ENCODE measurements around the gene GPR35. TPM values are rescaled to one million over a fixed set of nuclear protein-coding genes. Genes with fewer than 3 reads are reported as not detected.

GPR35 gene
- total and polyA plus RNA-seq, 7 experiments from 2014 or later, result 0.20 to 19.0 (median 8.4) TPM

DNA sequence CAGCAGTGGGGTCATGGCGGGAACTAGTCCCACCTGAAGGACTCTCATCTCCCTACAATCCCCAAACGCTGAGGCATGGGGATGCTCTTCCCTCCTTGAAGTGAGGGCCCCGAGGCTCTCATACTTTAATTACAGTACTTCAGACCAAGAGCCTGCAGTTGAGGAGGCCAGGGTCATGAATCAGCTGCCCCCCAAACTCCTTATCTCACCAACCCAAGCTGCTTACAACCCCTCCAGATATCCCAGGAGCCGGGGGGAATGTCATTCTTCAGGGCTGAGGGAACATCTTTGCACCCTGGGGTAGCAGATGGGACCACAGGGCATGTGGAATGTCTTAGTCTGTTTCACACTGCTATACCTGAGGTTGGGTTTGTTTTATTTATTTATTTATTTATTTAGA, 41.5 kb upstream of the GPR35 start:
- intact Hi-C loops (cut with micrococcal nuclease), result no loop called here
- H3K27ac Mint-ChIP-seq, result peak overlapping the region in 1 of 9 donors; percentile 32
- Histone ChIP-seq H3K27me3 (ENCODE audit: control insufficient read depth in 2 of 2, insufficient read depth in 2 of 2, low read length in 2 of 2) (no peaks in the 10 kb centered on the region), H3K9me3 (ENCODE audit: control insufficient read depth in 2 of 3, low read length in 3 of 3) (no peaks in the 10 kb centered on the region), H3K36me3 (ENCODE audit: control insufficient read depth in 2 of 3, insufficient read depth in 3 of 3, low read length in 3 of 3) (peaks cover 0 to 5% (median 0%) of the 10 kb centered on the region in 3 experiments), H3K4me1 (ENCODE audit: control insufficient read depth in 2 of 2, insufficient read depth in 2 of 2, low read length in 2 of 2) (peaks cover 42 to 47% of the 10 kb centered on the region in 2 donors), H3K4me3 (ENCODE audit: low read length) (no peak overlapping the region), H3K27ac (ENCODE audit: low read depth, low read length) (no peak overlapping the region)
- peaks cover 46 to 87% (median 73%) of the 10 kb centered on the region in 7 donors for H3K4me1 Mint-ChIP-seq
- DNase-seq, result no peak
- no peaks in the 10 kb centered on the region for H3K27me3 Mint-ChIP-seq
- ChIA-PET CTCF (interaction anchor here (7.8 kb wide), 1 partner anchor 19 kb away, joined by 61 read pairs; no protein-coding TSS in a partner anchor), POLR2A (interaction anchor here (1.5 to 11.2 kb wide), 2 partner anchors 12 to 21 kb away, joined by 3 to 264 read pairs; partner anchors contain the start of genes ANKMY1 and DUSP28)
- ATAC-seq, result no peak
- H3K9me3 Mint-ChIP-seq, result peaks cover 0 to 7% (median 0%) of the 10 kb centered on the region in 11 donors
- H3K4me3 Mint-ChIP-seq, result peak overlapping the region in 1 of 10 donors; percentile 29
- H3K36me3 Mint-ChIP-seq, result peaks cover 0 to 20% (median 16%) of the 10 kb centered on the region in 5 donors

DNA sequence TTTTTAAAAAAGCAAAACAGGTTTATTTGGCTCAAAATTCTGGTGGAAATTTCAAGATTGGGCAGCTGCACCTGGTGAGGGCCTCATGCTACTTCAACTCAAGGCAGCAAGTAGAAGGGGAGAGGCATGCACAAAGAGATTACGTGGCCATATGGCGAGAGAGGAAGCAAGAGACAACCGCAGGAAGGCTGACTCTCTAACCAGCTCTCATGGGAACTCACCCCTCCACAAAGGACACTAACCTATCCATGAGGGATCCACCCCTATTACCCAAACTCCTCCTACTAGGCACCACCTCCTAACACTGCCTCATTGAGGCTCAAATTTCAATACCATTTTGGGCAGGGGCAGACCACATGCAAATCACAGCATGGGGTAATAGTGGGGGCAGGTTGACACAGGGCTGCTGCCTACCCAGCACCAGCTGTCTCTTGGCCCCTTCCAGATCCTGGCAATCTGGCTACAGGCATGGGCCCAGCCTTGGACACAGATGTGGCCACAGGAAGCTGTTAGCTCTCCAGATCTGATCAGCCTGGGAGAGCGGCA, 40.7 kb upstream of the GPR35 start:
- H3K36me3 ChIP-seq (ENCODE audit: control insufficient read depth in 2 of 3, insufficient read depth in 3 of 3, low read length in 3 of 3), result peaks cover 0 to 6% (median 0%) of the 10 kb centered on the region in 3 experiments
- Mint-ChIP-seq H3K4me1 (peaks cover 44 to 83% (median 71%) of the 10 kb centered on the region in 7 donors), H3K36me3 (peaks cover 0 to 21% (median 16%) of the 10 kb centered on the region in 5 donors), H3K4me3 (peak overlapping the region; percentile 62 to 96 (median 81)), H3K27ac (peak overlapping the region in 4 of 9 donors; percentile 61 to 76 (median 64)), H3K9me3 (peaks cover 0 to 7% (median 0%) of the 10 kb centered on the region in 11 donors), H3K27me3 (no peaks in the 10 kb centered on the region)
- H3K27ac ChIP-seq (ENCODE audit: low read depth, low read length), result peak overlapping the region; percentile 24
- DNase-seq, result no peak
- ChIA-PET POLR2A (interaction anchor here (3.4 to 11.2 kb wide), 2 partner anchors 15 to 22 kb away, joined by 51 to 264 read pairs; partner anchors contain the start of genes ANKMY1, DUSP28 and RNPEPL1), CTCF (interaction anchor here (7.8 kb wide), 1 partner anchor 20 kb away, joined by 61 read pairs; no protein-coding TSS in a partner anchor)
- H3K27me3 ChIP-seq (ENCODE audit: control insufficient read depth in 2 of 2, insufficient read depth in 2 of 2, low read length in 2 of 2), result no peaks in the 10 kb centered on the region
- H3K4me3 ChIP-seq (ENCODE audit: low read length), result no peak overlapping the region
- peaks cover 37 to 39% of the 10 kb centered on the region in 2 donors for H3K4me1 ChIP-seq (ENCODE audit: control insufficient read depth in 2 of 2, insufficient read depth in 2 of 2, low read length in 2 of 2)
- no peaks in the 10 kb centered on the region for H3K9me3 ChIP-seq (ENCODE audit: control insufficient read depth in 2 of 3, low read length in 3 of 3)
- no peak for ATAC-seq
- intact Hi-C loops (cut with micrococcal nuclease), result loop anchor here in 1 of 2 donors (5.0 kb wide), 1 partner anchor 1053 kb away; the partner anchor contains the start of genes ATG4B and THAP4

DNA sequence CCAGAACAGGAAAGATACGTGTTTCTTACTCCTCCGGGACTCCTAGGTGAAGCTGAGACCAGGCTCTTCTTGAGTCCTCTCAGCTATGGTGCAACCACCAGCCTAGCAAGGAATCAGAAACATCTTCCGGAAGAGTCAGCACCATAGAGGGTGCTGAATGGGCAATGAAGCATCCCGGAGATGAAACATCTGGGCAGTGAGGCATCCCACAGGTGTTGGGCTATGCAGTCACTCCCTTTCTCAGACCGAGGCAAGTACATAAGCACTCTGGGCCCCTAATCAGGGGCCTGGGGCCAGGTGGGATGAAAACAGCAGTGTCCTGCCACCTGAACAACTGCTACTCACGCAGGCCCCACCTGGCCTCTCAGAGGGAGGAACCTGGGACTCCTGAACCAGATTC, 40.2 kb upstream of the GPR35 start:
- POLR2A ChIA-PET, result interaction anchor here (1.3 to 11.2 kb wide), 5 partner anchors 9 to 565 kb away, joined by 4 to 264 read pairs (median 27); partner anchors contain the start of genes ANKMY1, DUSP28, PASK and PPP1R7
- ATAC-seq (no peak), DNase-seq (no peak)
- H3K9me3 Mint-ChIP-seq, result peaks cover 0 to 7% (median 0%) of the 10 kb centered on the region in 11 donors
- H3K27ac ChIP-seq (ENCODE audit: low read depth, low read length), result peak overlapping the region; percentile 94
- intact Hi-C loops (cut with micrococcal nuclease), result loop anchor here in 1 of 2 donors (5.0 kb wide), 1 partner anchor 1052 kb away; the partner anchor contains the start of genes ATG4B and THAP4
- peak overlapping the region; percentile 89 for H3K4me3 ChIP-seq (ENCODE audit: low read length)
- CTCF ChIA-PET, result interaction anchor here (1.3 to 7.8 kb wide), 3 partner anchors 13 to 71 kb away, joined by 3 to 61 read pairs (median 6); no protein-coding TSS in a partner anchor
- peak overlapping the region; percentile 64 to 96 (median 84) for H3K4me3 Mint-ChIP-seq
- no peaks in the 10 kb centered on the region for H3K9me3 ChIP-seq (ENCODE audit: control insufficient read depth in 2 of 3, low read length in 3 of 3)
- peaks cover 0 to 23% (median 15%) of the 10 kb centered on the region in 5 donors for H3K36me3 Mint-ChIP-seq
- H3K4me1 ChIP-seq (ENCODE audit: control insufficient read depth in 2 of 2, insufficient read depth in 2 of 2, low read length in 2 of 2), result peaks cover 32 to 33% of the 10 kb centered on the region in 2 donors
- H3K36me3 ChIP-seq (ENCODE audit: control insufficient read depth in 2 of 3, insufficient read depth in 3 of 3, low read length in 3 of 3), result peaks cover 0 to 12% (median 0%) of the 10 kb centered on the region in 3 experiments
- peaks cover 39 to 79% (median 65%) of the 10 kb centered on the region in 7 donors for H3K4me1 Mint-ChIP-seq
- H3K27ac Mint-ChIP-seq, result peak overlapping the region in 5 of 9 donors; percentile 61 to 97 (median 63)
- no peaks in the 10 kb centered on the region for H3K27me3 Mint-ChIP-seq
- no peaks in the 10 kb centered on the region for H3K27me3 ChIP-seq (ENCODE audit: control insufficient read depth in 2 of 2, insufficient read depth in 2 of 2, low read length in 2 of 2)

DNA sequence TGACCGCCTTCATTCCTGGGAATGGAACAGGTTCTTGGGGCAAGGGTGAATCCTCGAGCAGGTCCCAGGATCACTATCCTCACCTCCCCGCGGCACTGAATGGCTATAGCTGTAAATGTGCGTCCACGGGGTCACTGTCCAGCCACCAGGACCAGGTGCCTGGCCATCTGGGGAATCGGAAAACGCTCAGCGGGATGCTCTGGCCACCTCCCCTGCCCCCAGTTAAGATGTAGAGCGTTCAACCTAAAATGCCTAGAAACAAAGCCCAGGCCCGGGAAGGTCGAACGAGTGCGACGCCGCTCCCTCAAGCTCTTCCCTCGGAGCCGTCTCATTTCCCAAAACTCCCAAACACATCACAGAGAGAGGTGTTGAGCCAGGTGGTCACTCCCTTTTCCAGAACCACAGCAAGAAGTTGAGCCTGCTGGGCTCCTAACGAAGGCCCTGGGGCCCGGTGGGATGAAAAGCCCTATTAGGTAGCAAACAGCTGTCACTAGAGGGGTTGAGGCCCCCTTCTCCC, 39.5 kb upstream of the GPR35 start:
- Mint-ChIP-seq H3K4me1 (peaks cover 32 to 73% (median 59%) of the 10 kb centered on the region in 7 donors), H3K36me3 (peaks cover 0 to 20% (median 11%) of the 10 kb centered on the region in 5 donors), H3K9me3 (peaks cover 0 to 7% (median 0%) of the 10 kb centered on the region in 11 donors), H3K27me3 (no peaks in the 10 kb centered on the region), H3K4me3 (peak overlapping the region; percentile 82 to 97 (median 94)), H3K27ac (peak overlapping the region; percentile 90 to 97 (median 92))
- H3K27me3 ChIP-seq (ENCODE audit: control insufficient read depth in 2 of 2, insufficient read depth in 2 of 2, low read length in 2 of 2), result no peaks in the 10 kb centered on the region
- H3K27ac ChIP-seq (ENCODE audit: low read depth, low read length), result peak overlapping the region; percentile 94
- no peak for ATAC-seq
- ChIA-PET POLR2A (interaction anchor here (1.1 to 11.2 kb wide), 9 partner anchors 9 to 1052 kb away, joined by 3 to 264 read pairs (median 6); partner anchors contain the start of genes ANKMY1, DUSP28, NDUFA10 and PASK), CTCF (interaction anchor here (0.9 to 7.8 kb wide), 8 partner anchors 8 to 329 kb away, joined by 3 to 61 read pairs (median 5); partner anchors contain the start of gene ANKMY1)
- no peaks in the 10 kb centered on the region for H3K9me3 ChIP-seq (ENCODE audit: control insufficient read depth in 2 of 3, low read length in 3 of 3)
- peaks cover 0 to 18% (median 0%) of the 10 kb centered on the region in 3 experiments for H3K36me3 ChIP-seq (ENCODE audit: control insufficient read depth in 2 of 3, insufficient read depth in 3 of 3, low read length in 3 of 3)
- H3K4me3 ChIP-seq (ENCODE audit: low read length), result peak overlapping the region; percentile 89
- no peak for DNase-seq
- H3K4me1 ChIP-seq (ENCODE audit: control insufficient read depth in 2 of 2, insufficient read depth in 2 of 2, low read length in 2 of 2), result peaks cover 30 to 33% of the 10 kb centered on the region in 2 donors
- intact Hi-C loops (cut with micrococcal nuclease), result loop anchor here (1.0 to 5.0 kb wide), 10 partner anchors 19 to 1101 kb away; partner anchors contain the start of genes DTYMK (in 2 of the 2), ATG4B (in 1 of the 2), HDLBP (in 1 of the 2) and SEPTIN2 (in 1 of the 2)

DNA sequence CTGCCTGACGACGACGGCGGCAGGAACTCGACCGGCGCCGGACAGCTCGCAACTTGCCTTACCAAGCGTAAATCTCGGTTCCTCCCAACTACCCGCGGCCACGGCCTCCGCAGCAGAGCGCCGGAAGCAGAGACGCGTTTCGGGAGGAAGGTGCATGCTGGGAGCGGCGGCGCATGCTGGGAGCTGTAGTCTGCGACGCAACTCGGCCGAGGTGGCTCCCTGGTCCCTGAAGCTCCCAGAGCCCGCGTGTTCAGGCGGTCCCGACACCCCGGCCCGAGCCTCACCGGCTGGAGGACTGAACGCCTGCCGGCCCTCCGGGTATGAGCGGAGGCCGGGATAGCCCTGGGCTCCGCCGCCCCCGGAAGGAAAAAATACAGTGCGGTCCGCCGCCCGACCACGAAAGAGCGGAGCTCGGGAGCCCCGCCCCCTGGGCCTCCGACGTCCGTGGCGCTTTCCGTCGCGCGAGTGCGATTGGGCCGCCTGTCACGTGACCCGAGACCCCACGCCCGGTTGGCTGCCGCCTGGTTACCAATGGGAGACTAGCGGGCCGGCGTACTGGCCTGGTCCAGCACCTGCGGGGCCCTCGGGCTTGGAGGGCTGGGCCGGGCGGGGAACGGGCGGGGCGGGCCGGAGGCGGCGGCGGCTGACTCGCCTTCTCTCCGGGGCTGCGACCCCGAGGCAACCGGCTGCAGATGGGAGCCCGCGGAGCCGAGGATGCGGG, 38.9 kb upstream of the GPR35 start, which contains the start of gene CAPN10:
CAPN10 (plus strand) TSS at position 537 of the 721 bp plus-strand sequence; CDS start at position 715, 178 bp downstream.
- H3K4me1 ChIP-seq (ENCODE audit: control insufficient read depth in 2 of 2, insufficient read depth in 2 of 2, low read length in 2 of 2), result peaks cover 30 to 33% of the 10 kb centered on the region in 2 donors
- ChIA-PET CTCF (interaction anchor here (0.6 to 7.8 kb wide), 10 partner anchors 9 to 328 kb away, joined by 3 to 61 read pairs (median 4); partner anchors contain the start of gene ANKMY1), POLR2A (interaction anchor here (0.8 to 11.2 kb wide), 13 partner anchors 10 to 1052 kb away, joined by 3 to 264 read pairs (median 5); partner anchors contain the start of genes ANKMY1, DUSP28, NDUFA10 and PASK)
- H3K4me3 Mint-ChIP-seq, result peak within 1 kb of the TSS; percentile 82 to 97 (median 94)
- DNase-seq (peak; percentile 93 to 98 (median 97)), ATAC-seq (peak; percentile 92)
- peaks cover 31 to 69% (median 56%) of the 10 kb centered on the region in 7 donors for H3K4me1 Mint-ChIP-seq
- intact Hi-C loops (cut with micrococcal nuclease), result loop anchor here (1.0 to 5.0 kb wide), 10 partner anchors 20 to 1100 kb away; partner anchors contain the start of genes DTYMK (in 2 of the 2), ATG4B (in 1 of the 2), HDLBP (in 1 of the 2) and SEPTIN2 (in 1 of the 2)
- H3K27ac ChIP-seq (ENCODE audit: low read depth, low read length), result peak within 1 kb of the TSS; percentile 94
- peak within 1 kb of the TSS; percentile 90 to 97 (median 92) for H3K27ac Mint-ChIP-seq
- H3K36me3 Mint-ChIP-seq, result peaks cover 0 to 16% (median 7%) of the 10 kb centered on the region in 5 donors
- H3K36me3 ChIP-seq (ENCODE audit: control insufficient read depth in 2 of 3, insufficient read depth in 3 of 3, low read length in 3 of 3), result peaks cover 0 to 24% (median 0%) of the 10 kb centered on the region in 3 experiments
- peaks cover 0 to 3% (median 0%) of the 10 kb centered on the region in 11 donors for H3K9me3 Mint-ChIP-seq
- no peaks in the 10 kb centered on the region for H3K27me3 ChIP-seq (ENCODE audit: control insufficient read depth in 2 of 2, insufficient read depth in 2 of 2, low read length in 2 of 2)
- H3K27me3 Mint-ChIP-seq, result no peaks in the 10 kb centered on the region
- no peaks in the 10 kb centered on the region for H3K9me3 ChIP-seq (ENCODE audit: control insufficient read depth in 2 of 3, low read length in 3 of 3)
- peak within 1 kb of the TSS; percentile 89 for H3K4me3 ChIP-seq (ENCODE audit: low read length)

Data from naive thymus-derived CD4-positive, alpha-beta T cell (primary cell).